GM04503 (cell line): ENCODE results near the gene TBL1X.
A peak's percentile ranks its signal among the peaks of the same experiment; 100 is the strongest.

ENCODE experiments used
- DNase-seq: peaks from one replicate; pipeline ENCODE4 v3.0.0-alpha.2; 2012; ENCODE audit warnings: low read depth

TBL1X gene

GRCh38 chrX:9707306-9708033 is 242.6 kb downstream of the TBL1X start:
- DNase-seq, result no peak

GRCh38 chrX:9708086-9708485 is 243.2 kb downstream of the TBL1X start:
- no peak for DNase-seq

DNA sequence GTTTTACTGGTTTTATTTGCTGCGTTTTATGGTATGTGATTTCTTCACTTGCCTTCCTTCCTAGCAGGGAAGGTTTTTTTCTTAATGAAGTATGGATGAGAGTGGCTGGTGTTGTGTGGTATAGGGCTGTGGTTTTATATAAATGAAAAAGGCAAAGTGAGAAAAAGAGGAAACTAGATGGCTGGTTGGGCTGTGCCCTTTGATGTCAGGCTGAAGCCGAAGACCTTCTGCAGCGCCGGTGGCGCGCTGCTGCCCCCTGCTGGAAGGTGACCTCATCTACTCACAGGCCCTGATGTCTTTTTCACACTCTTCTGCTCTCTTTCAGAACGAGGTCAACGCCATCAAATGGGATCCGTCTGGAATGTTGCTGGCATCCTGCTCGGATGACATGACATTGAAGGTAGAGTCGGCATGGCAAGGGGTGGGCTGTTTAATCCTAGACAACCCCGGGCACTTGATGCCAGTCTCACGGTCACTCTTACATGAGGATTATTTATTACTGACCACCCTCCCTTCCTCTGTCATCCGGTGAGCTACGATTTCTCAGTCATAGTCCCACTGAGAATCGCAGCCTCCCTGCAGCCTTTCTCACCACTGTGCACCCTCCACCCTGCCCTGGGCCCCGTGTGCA is 244.2 kb downstream of the TBL1X start:
- DNase-seq, result no peak

- no peak for DNase-seq
Observed at GRCh38 chrX:9710332-9710731, 245.5 kb downstream of the TBL1X start.

DNA sequence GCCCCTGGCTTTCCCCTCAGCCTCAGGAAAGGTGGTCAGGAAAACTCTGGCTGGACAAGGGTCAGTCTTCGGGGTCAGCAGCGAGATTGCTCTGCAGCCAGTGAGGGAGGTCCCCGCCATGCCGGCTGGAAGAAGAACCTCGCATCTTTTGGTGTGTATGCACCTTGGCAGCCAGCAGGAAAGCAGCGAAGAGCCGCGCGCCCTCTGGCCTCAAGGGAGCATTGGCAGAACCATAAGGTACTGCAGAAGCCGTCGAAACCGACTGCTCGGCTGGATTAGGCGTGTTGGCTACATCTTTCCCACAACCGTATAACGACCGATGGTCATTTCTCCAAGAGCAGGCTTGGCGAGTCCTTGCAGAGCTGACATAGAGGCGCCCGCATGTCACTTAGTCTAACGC is 252.5 kb downstream of the TBL1X start:
- no peak for DNase-seq

DNA sequence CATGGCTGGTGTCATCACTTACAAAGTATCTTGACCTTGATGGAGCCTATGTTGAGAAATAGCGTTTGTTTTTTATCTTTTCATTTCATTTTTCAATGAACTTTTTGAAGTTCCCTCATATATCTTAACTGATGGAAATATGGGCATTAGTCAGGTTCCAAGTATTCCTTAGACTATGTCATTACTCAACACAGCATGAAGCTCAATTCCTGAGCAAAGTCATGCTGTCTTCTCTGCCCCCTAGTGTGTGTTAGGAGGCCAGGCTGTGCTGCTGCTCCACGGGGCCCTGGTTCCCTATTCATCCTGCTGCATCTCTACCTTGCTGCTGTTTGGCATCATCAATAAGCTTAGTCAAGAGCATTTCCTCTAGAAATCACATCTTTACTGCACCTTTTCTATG is 259.9 kb downstream of the TBL1X start:
- no peak for DNase-seq

DNA sequence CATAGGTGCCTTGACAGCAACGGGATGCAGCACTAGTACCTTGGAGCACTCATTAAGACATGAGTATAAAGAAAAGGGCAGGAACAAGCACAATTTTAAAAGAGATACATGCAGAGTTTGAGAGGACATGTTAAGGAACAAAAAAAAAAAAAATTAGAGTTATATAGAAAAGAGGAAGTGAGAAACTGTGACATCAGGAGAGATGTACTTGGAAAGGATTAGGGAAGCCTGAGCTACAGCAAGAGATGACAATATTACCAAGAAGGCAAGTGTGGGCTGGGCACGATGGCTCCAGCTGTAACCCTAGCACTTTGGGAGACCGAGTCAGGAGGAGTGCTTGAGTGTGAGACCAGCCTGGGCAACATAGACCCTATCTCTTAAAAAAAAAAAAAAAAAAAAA is 263.4 kb downstream of the TBL1X start:
- no peak for DNase-seq

- no peak for DNase-seq
Observed at GRCh38 chrX:9729171-9729885, 264.5 kb downstream of the TBL1X start.

- no peak for DNase-seq
Observed at GRCh38 chrX:9730078-9730477, 265.2 kb downstream of the TBL1X start.

DNA sequence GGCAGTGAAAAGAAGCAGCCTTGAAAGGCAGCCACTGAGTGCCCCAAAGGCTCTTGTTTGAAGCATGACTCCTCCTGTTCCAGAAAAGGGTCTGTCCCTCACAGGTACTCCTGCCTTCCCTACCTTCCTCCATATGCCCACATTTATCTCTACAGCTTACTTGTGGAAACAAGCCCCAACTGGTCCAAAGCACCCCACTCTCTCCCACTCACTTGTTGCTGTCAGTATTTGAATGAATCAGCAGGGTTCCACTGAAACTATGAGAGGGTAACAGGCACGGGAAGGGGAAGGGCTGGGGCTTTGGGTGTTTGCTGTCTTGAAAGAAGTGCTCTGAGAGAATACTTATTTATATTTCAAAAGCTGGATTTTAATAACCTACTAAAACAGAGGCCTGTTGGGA is 265.9 kb downstream of the TBL1X start:
- DNase-seq, result no peak

DNA sequence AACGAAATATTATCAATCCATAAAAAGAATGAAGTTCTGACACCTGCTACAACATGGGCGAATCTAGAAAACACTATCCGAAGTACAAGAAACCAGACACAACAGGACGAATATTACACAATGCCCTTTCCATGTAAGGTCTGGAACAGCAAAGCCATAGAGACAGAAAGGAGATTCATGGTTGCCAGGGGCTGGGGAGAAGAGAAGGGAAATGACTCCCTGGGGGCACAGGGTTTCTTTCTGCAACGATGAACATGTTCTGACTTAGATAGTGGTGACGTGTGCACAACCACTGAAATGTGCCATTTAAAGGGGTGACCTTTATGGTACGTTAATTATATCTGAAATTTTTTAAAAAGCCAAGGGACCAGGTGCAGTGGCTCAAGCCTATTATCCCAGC is 272.5 kb downstream of the TBL1X start:
- no peak for DNase-seq

GRCh38 chrX:9738151-9738550 is 273.3 kb downstream of the TBL1X start:
- DNase-seq, result no peak

DNA sequence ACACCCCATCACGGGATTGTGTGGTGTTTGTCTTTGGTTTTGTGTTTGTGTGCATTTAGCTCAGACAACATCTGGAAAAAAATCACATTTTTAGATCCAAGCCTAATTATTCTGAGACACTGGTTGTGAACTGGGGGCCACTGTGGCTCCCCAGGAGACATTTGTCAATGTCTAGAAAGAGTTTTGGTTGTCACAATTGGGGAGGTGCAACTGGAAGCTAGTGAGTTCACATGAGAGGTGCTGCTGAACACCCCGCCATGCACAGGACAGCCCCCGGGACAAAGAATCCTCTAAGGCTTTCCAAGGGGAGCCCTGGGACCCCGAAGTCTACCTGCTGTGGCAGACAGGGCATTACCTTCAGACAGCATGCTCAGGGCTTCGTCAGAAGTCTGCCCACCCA is 274.3 kb downstream of the TBL1X start:
- no peak for DNase-seq

- DNase-seq, result no peak
Observed at GRCh38 chrX:9745417-9746115, 280.7 kb downstream of the TBL1X start.

DNA sequence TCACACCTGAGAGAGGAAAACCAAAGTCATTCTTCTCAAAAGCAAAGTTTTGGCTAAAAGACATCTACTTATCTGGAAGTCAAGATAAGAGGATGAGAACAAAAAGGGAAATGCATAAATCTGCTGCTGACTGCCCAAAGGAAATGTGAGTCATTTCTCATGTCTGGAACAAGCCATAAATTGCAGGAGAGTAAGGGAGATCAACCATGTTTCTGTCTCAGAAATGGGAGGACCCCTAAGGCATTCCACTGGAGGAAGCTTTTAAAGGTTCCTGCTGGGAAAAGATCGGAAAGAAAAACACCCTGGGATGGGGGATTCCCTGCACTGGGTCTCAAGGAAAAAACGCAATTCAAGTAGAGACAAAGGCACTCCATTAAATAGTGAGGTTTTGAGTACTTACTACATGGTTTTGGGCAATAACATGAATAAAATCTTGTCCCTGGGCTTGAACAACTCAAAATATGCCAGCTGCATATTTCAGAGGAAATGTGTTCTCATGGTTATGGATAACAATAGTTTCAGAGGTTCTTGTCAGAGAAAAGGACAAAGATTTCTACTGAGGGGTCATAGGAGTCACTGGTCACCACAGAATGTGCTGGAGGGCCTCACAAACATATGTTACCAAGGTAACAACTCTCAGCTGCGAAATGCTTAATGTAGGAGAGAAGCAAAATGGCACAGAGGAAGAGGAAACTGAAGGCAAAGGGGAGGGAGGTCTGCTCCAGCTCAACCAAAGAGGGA is 281.5 kb downstream of the TBL1X start:
- peak; percentile 24 for DNase-seq

DNA sequence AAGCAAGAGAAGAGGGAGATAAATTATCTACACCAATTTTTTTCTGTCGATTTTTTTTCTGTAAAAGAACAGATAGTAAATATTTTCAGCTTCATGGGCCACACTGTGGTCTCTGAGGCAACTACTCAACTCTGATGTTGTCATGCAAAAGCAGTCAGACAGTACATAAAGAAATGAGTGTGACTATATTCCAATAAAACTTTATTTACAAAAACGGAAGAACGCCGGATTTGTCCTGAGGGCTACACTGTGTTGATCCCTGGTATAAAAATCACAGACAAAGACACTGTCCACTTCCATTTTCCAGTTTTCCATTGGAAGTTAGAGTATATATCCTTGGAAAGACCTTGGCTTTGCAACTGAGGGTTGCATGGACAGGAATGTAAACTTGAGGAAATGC is 282.8 kb downstream of the TBL1X start:
- DNase-seq, result no peak

DNA sequence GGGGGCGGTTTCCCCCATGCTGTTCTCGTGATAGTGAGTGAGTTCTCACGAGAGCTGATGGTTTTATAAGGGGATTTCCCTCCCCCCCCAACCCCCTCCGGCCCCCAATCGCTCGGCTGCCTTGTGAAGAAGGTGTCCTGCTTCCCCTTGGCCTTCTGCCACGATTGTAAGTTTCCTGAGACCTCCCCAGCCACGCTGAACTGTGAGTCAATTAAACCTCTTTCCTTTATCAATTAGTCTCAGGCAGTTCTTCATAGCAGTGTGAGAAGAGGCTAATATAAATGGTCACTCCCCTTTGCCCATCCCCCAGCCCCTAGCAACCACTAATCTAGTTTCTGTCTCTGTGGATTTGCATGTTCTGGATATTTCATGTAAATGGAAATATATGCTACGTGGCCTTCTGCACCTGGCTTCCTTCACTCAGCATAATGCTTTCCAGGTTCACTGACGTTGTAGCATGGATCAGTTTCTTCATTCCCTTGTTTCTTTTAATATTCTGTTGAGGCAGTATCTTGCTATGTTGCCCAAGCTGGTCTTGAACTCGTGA is 284.4 kb downstream of the TBL1X start:
- DNase-seq, result no peak

DNA sequence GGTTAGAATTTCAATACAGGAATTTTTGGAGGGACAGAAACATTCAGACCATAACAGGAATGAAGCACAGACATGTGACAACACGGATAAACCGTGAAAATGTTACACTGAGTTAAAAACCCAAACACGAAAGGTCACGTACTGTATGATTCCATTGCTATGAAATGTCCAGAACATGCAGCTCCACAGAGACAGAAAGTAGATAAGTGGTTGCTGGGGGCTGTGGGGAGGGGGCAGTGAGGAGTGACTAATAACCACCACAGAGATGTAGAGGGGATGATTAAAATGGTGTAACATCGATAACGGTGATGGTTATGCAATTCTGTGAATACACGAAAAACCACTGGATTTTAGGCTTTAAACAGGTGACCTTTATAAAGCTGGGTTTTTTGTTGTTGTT is 292.5 kb downstream of the TBL1X start:
- no peak for DNase-seq

- DNase-seq, result no peak
Observed at GRCh38 chrX:9758021-9758638, 293.3 kb downstream of the TBL1X start.

DNA sequence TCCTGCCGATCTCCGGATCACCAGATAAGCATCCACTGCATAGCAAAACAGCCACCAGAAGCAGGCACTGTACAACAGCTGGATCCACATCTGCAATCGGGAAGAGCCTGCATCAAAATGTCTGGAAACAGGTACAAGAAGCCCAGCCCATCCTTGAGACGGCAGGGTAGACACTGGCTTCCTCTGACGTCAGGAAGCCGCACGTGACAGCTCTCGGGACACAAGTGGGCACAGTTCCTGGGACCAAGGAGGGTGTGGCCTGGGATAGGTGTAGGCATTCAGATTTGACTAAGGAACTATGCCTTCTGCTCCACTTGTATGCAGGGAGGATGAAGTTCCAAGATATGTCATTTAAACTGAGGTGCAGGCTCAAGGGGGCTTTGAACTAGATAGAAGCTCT is 294.5 kb downstream of the TBL1X start:
- DNase-seq, result no peak

- DNase-seq, result no peak
Observed at GRCh38 chrX:9765072-9765736, 300.3 kb downstream of the TBL1X start.
